ENCODE data around the gene PIGO. TPM values are rescaled to one million over a fixed set of nuclear protein-coding genes. Genes with fewer than 3 reads are reported as not detected.

The PIGO gene
- total and polyA plus RNA-seq, 9 of the 15 experiments (the other 6 are each of a cell fraction or from before 2014, with no cell fraction given): 5.4 to 13.7 (median 9.7) TPM

DNA sequence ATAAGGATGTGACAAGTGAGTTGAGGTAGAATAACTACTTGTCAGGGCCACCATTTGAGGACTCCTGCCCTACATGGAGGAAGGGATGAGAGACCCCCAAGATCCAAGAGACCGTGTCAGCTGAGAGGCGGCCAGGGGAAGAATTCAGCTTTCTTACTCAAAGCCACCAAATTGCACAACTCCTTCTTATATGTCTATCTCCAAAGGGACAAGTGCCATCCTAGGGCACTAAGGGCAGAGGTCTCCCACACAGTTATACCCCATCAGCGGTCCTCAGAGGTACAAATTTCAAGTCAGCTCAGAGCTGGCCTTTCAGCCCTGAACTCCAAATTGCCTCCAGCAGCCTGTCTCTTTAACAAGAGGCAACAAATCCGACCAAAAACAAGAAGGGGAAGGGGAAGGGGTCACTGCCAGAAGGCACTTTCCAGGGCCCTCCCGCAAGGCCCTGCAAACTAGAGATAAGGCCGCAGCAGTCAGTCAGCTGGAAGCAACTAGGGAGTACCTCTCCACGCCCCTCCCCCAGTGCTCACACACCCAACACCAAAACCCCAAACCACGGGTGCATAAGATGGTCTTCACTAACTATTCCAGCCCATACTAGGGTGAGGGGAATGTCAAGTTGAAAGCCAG, 12.7 kb upstream of the PIGO start (continued):
- TF ChIP-seq ELK1 (CRISPR knock-in tag; IDR thresholded peaks at IDR 0.05) (no peak), TAF15 (IDR thresholded peaks at IDR 0.05; ENCODE audit: low read depth, low read length) (no peak), BRCA1 (IDR thresholded peaks at IDR 0.05) (no peak), BRCA1 (CRISPR knock-in tag; IDR thresholded peaks at IDR 0.05) (no peak), SIX5 (IDR thresholded peaks at IDR 0.05; ENCODE audit: borderline replicate concordance in 1 of 2, insufficient read depth in 1 of 2, low read depth in 1 of 2, low read length in 2 of 2) (no peak), SAP30 (IDR thresholded peaks at IDR 0.05; ENCODE audit: borderline replicate concordance, insufficient read depth, low read depth, low read length, poor library complexity, severe bottlenecking) (no peak), POLR2AphosphoS2 (IDR thresholded peaks at IDR 0.05; ENCODE audit: low read length) (no peak), E4F1 (CRISPR knock-in tag; IDR thresholded peaks at IDR 0.05; ENCODE audit: borderline replicate concordance) (no peak), LEF1 (IDR thresholded peaks at IDR 0.05) (peak; percentile 95), GATAD2A (IDR thresholded peaks at IDR 0.05) (no peak), BRD4 (IDR thresholded peaks at IDR 0.05) (no peak), NFYB (IDR thresholded peaks at IDR 0.05; ENCODE audit: extremely low read depth, insufficient read length) (no peak), HDAC3 (IDR thresholded peaks at IDR 0.05; ENCODE audit: borderline replicate concordance, partially characterized antibody) (peak; percentile 43), BCL6 (CRISPR knock-in tag; IDR thresholded peaks at IDR 0.05) (no peak), ZNF224 (CRISPR knock-in tag; IDR thresholded peaks at IDR 0.05) (no peak), ETV6 (IDR thresholded peaks at IDR 0.05; ENCODE audit: borderline replicate concordance in 1 of 2, low read depth in 2 of 2, low read length in 1 of 2) (no peak), ETV6 (CRISPR knock-in tag; IDR thresholded peaks at IDR 0.05; ENCODE audit: borderline replicate concordance) (no peak), NR4A1 (CRISPR knock-in tag; IDR thresholded peaks at IDR 0.05) (no peak), NR4A1 (tag; IDR thresholded peaks at IDR 0.05) (no peak), VEZF1 (CRISPR knock-in tag; IDR thresholded peaks at IDR 0.05) (peak; percentile 86), SAFB2 (IDR thresholded peaks at IDR 0.05; ENCODE audit: borderline replicate concordance, low read depth, low read length, severe bottlenecking) (no peak), IRF2 (CRISPR knock-in tag; IDR thresholded peaks at IDR 0.05) (no peak)
- TF ChIP-seq, protein P1, sequence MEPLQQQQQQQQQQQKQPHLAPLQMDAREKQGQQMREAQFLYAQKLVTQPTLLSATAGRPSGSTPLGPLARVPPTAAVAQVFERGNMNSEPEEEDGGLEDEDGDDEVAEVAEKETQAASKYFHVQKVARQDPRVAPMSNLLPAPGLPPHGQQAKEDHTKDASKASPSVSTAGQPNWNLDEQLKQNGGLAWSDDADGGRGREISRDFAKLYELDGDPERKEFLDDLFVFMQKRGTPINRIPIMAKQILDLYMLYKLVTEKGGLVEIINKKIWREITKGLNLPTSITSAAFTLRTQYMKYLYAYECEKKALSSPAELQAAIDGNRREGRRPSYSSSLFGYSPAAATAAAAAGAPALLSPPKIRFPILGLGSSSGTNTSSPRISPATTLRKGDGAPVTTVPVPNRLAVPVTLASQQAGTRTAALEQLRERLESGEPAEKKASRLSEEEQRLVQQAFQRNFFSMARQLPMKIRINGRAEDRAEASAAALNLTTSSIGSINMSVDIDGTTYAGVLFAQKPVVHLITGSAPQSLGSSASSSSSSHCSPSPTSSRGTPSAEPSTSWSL (CRISPR knock-in tag; IDR thresholded peaks at IDR 0.05; ENCODE audit: borderline replicate concordance): no peak

All from K562 (cell line).